ENCODE measurements around the gene C12orf50.

- no peak for TF ChIP-seq JUND (IDR thresholded peaks at IDR 0.05; ENCODE audit: low read depth, low read length)
- no peak for TF ChIP-seq CTCF (IDR thresholded peaks at IDR 0.05 in 2 of 3, conservative IDR thresholded peaks at IDR 0.05 in 1 of 3; ENCODE audit: control insufficient read depth in 2 of 3, extremely low read depth in 1 of 3, insufficient read depth in 1 of 3, low read depth in 3 of 3, low read length in 3 of 3)
- no peak for TF ChIP-seq CUX1 (IDR thresholded peaks at IDR 0.05; ENCODE audit: insufficient replicate concordance, low read depth, low read length)
Observed at GRCh38 chr12:88036353-88036965, 7.3 kb upstream of the C12orf50 start.
